RWPE2 (cell line): ENCODE results near the gene TSR1.

Experiments used
- ATAC-seq: fragments of 200-7000 bp; cut with Tn5 transposase; 3 replicates; pipeline ENCODE4 v1.9.1; 2021; ENCODE audit warnings: low read depth
- DNase-seq: peaks from one replicate; pipeline ENCODE4 v3.0.0-alpha.2; 2020; ENCODE audit warnings: low spot score
- H3K27ac ChIP-seq: fragments of 450-650 bp; 2 replicates; pipeline ENCODE4 v1.5.1; 2017; ENCODE audit warnings: mild to moderate bottlenecking; ENCODE audit not compliant: poor library complexity, severe bottlenecking
- H3K27me3 ChIP-seq: fragments of 250-450 bp; sonication (Bioruptor Pico); 2 replicates; pipeline ENCODE4 v1.5.1; 2021; ENCODE audit warnings: mild to moderate bottlenecking, moderate library complexity; ENCODE audit not compliant: insufficient read depth, poor library complexity, severe bottlenecking
- H3K36me3 ChIP-seq: fragments of 250-450 bp; sonication (Bioruptor Pico); 2 replicates; pipeline ENCODE4 v1.5.1; 2020; ENCODE audit warnings: low read depth, mild to moderate bottlenecking, moderate library complexity
- H3K4me1 ChIP-seq: fragments of 250-450 bp; sonication (Bioruptor Pico); 2 replicates; pipeline ENCODE4 v1.5.1; 2021; ENCODE audit warnings: mild to moderate bottlenecking, moderate library complexity; ENCODE audit not compliant: insufficient read depth, poor library complexity, severe bottlenecking
- H3K4me3 ChIP-seq: fragments of 250-450 bp; sonication (Bioruptor Pico); 2 replicates; pipeline ENCODE4 v1.5.1; 2021; ENCODE audit warnings: mild to moderate bottlenecking, moderate library complexity; ENCODE audit not compliant: severe bottlenecking
- H3K9me3 ChIP-seq: fragments of 250-450 bp; sonication (Bioruptor Pico); 2 replicates; pipeline ENCODE4 v1.5.1; 2021; ENCODE audit warnings: mild to moderate bottlenecking, moderate library complexity; ENCODE audit not compliant: severe bottlenecking
- CTCF ChIP-seq: fragments of 450-650 bp; IDR thresholded peaks from one replicate; pipeline ENCODE4 v1.5.1; 2017; ENCODE audit warnings: mild to moderate bottlenecking, moderate library complexity; ENCODE audit not compliant: poor library complexity, severe bottlenecking

Gene TSR1

GRCh38 chr17:2372681-2373080 lies 36.4 kb upstream of the TSR1 start:
- no peaks in the 10 kb centered on the region for H3K4me1 ChIP-seq
- no peak for ATAC-seq
- H3K27me3 ChIP-seq, result no peaks in the 10 kb centered on the region
- TF ChIP-seq CTCF, result no peak
- no peaks in the 10 kb centered on the region for H3K9me3 ChIP-seq
- no peak overlapping the region for H3K27ac ChIP-seq
- no peak for DNase-seq
- H3K36me3 ChIP-seq, result peaks cover 24% of the 10 kb centered on the region
- H3K4me3 ChIP-seq, result no peak overlapping the region

GRCh38 chr17:2372180-2372579 lies 35.9 kb upstream of the TSR1 start:
- no peak for ATAC-seq
- DNase-seq, result no peak
- H3K36me3 ChIP-seq, result peaks cover 23% of the 10 kb centered on the region
- TF ChIP-seq CTCF, result no peak
- no peak overlapping the region for H3K4me3 ChIP-seq
- H3K4me1 ChIP-seq, result no peaks in the 10 kb centered on the region
- no peaks in the 10 kb centered on the region for H3K27me3 ChIP-seq
- H3K27ac ChIP-seq, result no peak overlapping the region
- H3K9me3 ChIP-seq, result no peaks in the 10 kb centered on the region

- no peak overlapping the region for H3K4me3 ChIP-seq
- DNase-seq (no peak), ATAC-seq (no peak)
- no peak overlapping the region for H3K27ac ChIP-seq
- H3K36me3 ChIP-seq, result peaks cover 16% of the 10 kb centered on the region
- H3K27me3 ChIP-seq, result no peaks in the 10 kb centered on the region
- TF ChIP-seq CTCF, result no peak
- no peaks in the 10 kb centered on the region for H3K4me1 ChIP-seq
- no peaks in the 10 kb centered on the region for H3K9me3 ChIP-seq
Measured at GRCh38 chr17:2371183-2372130, 35.2 kb upstream of the TSR1 start.

- TF ChIP-seq CTCF, result no peak
- peaks cover 5% of the 10 kb centered on the region; the same call in 1 of the 2 replicates for H3K36me3 ChIP-seq
Measured at GRCh38 chr17:2370211-2370589, 33.9 kb upstream of the TSR1 start.

More at GRCh38 chr17:2370211-2370589, 33.9 kb upstream of the TSR1 start:
- Histone ChIP-seq H3K4me1 (no peaks in the 10 kb centered on the region), H3K27ac (no peak overlapping the region), H3K27me3 (no peaks in the 10 kb centered on the region), H3K9me3 (no peaks in the 10 kb centered on the region), H3K4me3 (no peak overlapping the region)
- ATAC-seq, result no peak
- no peak for DNase-seq
